GM12878 (cell line): ENCODE data around the gene CZIB. TPM values are rescaled to one million over a fixed set of nuclear protein-coding genes. Genes with fewer than 3 reads are reported as not detected.

ENCODE experiments used
- CEBPB ChIP-seq, 2 experiments: fragments of 150-350 bp in 1 of 2; IDR thresholded peaks; 2 replicates each; pipeline ENCODE4 v1.6.1; 2012 to 2014; ENCODE audit warnings: low read depth in 2 of 2, low read length in 2 of 2, borderline replicate concordance in 1 of 2, inconsistent platforms in 1 of 2
- CHD4 ChIP-seq: fragments of 200-600 bp; sonication (generic); IDR thresholded peaks from 2 replicates; pipeline ENCODE4 v1.6.1; 2016; ENCODE audit warnings: mild to moderate bottlenecking
- CREM ChIP-seq: IDR thresholded peaks from 2 replicates; pipeline ENCODE4 v1.6.1; 2014; ENCODE audit warnings: antibody characterized with exemption, low read depth
- FOS ChIP-seq: IDR thresholded peaks from 3 replicates; pipeline ENCODE4 v1.6.1; 2011; ENCODE audit warnings: borderline replicate concordance; ENCODE audit not compliant: insufficient read length; ENCODE audit errors: extremely low read depth
- HDGF ChIP-seq: fragments of 450-650 bp; IDR thresholded peaks from 2 replicates; pipeline ENCODE4 v1.6.1; 2016; ENCODE audit warnings: antibody characterized with exemption
- IKZF1 ChIP-seq: fragments of 450-650 bp; conservative IDR thresholded peaks from 2 replicates; pipeline ENCODE4 v1.6.1; 2017; ENCODE audit warnings: antibody characterized with exemption, mild to moderate bottlenecking
- MEF2A ChIP-seq: IDR thresholded peaks from 2 replicates; pipeline ENCODE4 v1.6.1; 2011; ENCODE audit warnings: low read depth, mild to moderate bottlenecking, low read length, moderate library complexity; ENCODE audit not compliant: insufficient read depth
- NR2F1 ChIP-seq: fragments of 450-650 bp; conservative IDR thresholded peaks from 2 replicates; pipeline ENCODE4 v1.6.1; 2017; ENCODE audit warnings: mild to moderate bottlenecking
- RAD51 ChIP-seq: fragments of 450-650 bp; IDR thresholded peaks from 2 replicates; pipeline ENCODE4 v1.6.1; 2016; ENCODE audit warnings: moderate library complexity, mild to moderate bottlenecking, inconsistent platforms
- REST ChIP-seq: IDR thresholded peaks from 2 replicates; pipeline ENCODE4 v1.6.1; 2012; ENCODE audit warnings: mild to moderate bottlenecking, low read depth, low read length
- SMAD5 ChIP-seq: IDR thresholded peaks from 2 replicates; pipeline ENCODE4 v1.6.1; 2016; ENCODE audit warnings: antibody characterized with exemption, low read depth
- ZSCAN29 ChIP-seq: fragments of 450-650 bp; IDR thresholded peaks from 2 replicates; pipeline ENCODE4 v1.6.1; 2017; ENCODE audit warnings: mild to moderate bottlenecking, moderate library complexity
- polyA plus RNA-seq, 11 experiments: library from polyadenylated mRNA; depleted of rRNA in 4 of 11; unstranded in 6 of 11; stranded (reverse) in 5 of 11; fragments of >200 nt; fragmentation: Nextera tagmentation in 4 of 11; fragmentation: Illumina TruSeq in 1 of 11; extraction: Ambion mirVana in 4 of 11; extraction: Trizol in 1 of 11; gene quantifications; 1 replicate in 1 of 11; 2 replicates in 10 of 11; pipeline versions ENCODE4 v1.2.1 to v1.2.3, GENCODE V29; 2011 to 2016; ENCODE audit warnings: inconsistent platforms in 2 of 11, missing spikeins in 2 of 11, low read depth in 1 of 11
- total RNA-seq, 4 experiments: library from RNA; depleted of rRNA in 3 of 4; stranded (reverse); fragments of >200 nt in 3 of 4; fragmentation: Illumina TruSeq in 1 of 4; extraction: Trizol in 1 of 4; gene quantifications; 2 replicates each; pipeline versions ENCODE4 v1.2.1 to v1.2.3, GENCODE V29; 2013 to 2021
- TF ChIP-seq, protein P1 (sequence below), 3 experiments: IDR thresholded peaks in 2 of 3; conservative IDR thresholded peaks in 1 of 3; 2 replicates each; pipeline ENCODE4 v1.5.1; 2011; ENCODE audit warnings: low read depth in 3 of 3, low read length in 3 of 3, mild to moderate bottlenecking in 3 of 3, control low read depth in 2 of 3, moderate library complexity in 2 of 3, inconsistent platforms in 1 of 3, mixed read lengths in 1 of 3; ENCODE audit not compliant: control insufficient read depth in 2 of 3, insufficient read depth in 1 of 3; ENCODE audit errors: extremely low read depth in 1 of 3
- TF ChIP-seq, protein P2 (sequence below): IDR thresholded peaks from 2 replicates; pipeline ENCODE4 v1.6.1; 2011; ENCODE audit warnings: low read depth, low read length, improper control_type of control experiment, borderline replicate concordance
- TF ChIP-seq, protein P3 (sequence below): fragments of 450-650 bp; IDR thresholded peaks from 2 replicates; pipeline ENCODE4 v1.6.1; 2016; ENCODE audit warnings: mild to moderate bottlenecking, moderate library complexity, borderline replicate concordance

Gene CZIB
- total and polyA plus RNA-seq, 10 of the 15 experiments (the other 5 are each of a cell fraction or from before 2014, with no cell fraction given): 36.1 to 68.3 (median 50.4) TPM

- TF ChIP-seq REST (0 out of 2 replicates have a peak, but pooled peaks have one; percentile 40), NR2F1 (peak; percentile 53), FOS (no peak), CHD4 (no peak), IKZF1 (peak; percentile 74), RAD51 (no peak), HDGF (no peak), ZSCAN29 (0 out of 2 replicates have a peak, but pooled peaks have one; percentile 36), MEF2A (no peak), CREM (0 out of 2 replicates have a peak, but pooled peaks have one; percentile 5), SMAD5 (0 out of 2 replicates have a peak, but pooled peaks have one; percentile 57), CEBPB (IDR thresholded peaks at IDR 0.05; ENCODE audit: borderline replicate concordance in 1 of 2, low read depth in 2 of 2, low read length in 2 of 2) (no peak)
- TF ChIP-seq, protein P1, sequence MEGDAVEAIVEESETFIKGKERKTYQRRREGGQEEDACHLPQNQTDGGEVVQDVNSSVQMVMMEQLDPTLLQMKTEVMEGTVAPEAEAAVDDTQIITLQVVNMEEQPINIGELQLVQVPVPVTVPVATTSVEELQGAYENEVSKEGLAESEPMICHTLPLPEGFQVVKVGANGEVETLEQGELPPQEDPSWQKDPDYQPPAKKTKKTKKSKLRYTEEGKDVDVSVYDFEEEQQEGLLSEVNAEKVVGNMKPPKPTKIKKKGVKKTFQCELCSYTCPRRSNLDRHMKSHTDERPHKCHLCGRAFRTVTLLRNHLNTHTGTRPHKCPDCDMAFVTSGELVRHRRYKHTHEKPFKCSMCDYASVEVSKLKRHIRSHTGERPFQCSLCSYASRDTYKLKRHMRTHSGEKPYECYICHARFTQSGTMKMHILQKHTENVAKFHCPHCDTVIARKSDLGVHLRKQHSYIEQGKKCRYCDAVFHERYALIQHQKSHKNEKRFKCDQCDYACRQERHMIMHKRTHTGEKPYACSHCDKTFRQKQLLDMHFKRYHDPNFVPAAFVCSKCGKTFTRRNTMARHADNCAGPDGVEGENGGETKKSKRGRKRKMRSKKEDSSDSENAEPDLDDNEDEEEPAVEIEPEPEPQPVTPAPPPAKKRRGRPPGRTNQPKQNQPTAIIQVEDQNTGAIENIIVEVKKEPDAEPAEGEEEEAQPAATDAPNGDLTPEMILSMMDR (IDR thresholded peaks at IDR 0.05 in 2 of 3, conservative IDR thresholded peaks at IDR 0.05 in 1 of 3; ENCODE audit: control insufficient read depth in 2 of 3, extremely low read depth in 1 of 3, insufficient read depth in 1 of 3, low read depth in 3 of 3, low read length in 3 of 3): no peak
- TF ChIP-seq, protein P2, sequence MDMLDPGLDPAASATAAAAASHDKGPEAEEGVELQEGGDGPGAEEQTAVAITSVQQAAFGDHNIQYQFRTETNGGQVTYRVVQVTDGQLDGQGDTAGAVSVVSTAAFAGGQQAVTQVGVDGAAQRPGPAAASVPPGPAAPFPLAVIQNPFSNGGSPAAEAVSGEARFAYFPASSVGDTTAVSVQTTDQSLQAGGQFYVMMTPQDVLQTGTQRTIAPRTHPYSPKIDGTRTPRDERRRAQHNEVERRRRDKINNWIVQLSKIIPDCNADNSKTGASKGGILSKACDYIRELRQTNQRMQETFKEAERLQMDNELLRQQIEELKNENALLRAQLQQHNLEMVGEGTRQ: no peak
- TF ChIP-seq, protein P3, sequence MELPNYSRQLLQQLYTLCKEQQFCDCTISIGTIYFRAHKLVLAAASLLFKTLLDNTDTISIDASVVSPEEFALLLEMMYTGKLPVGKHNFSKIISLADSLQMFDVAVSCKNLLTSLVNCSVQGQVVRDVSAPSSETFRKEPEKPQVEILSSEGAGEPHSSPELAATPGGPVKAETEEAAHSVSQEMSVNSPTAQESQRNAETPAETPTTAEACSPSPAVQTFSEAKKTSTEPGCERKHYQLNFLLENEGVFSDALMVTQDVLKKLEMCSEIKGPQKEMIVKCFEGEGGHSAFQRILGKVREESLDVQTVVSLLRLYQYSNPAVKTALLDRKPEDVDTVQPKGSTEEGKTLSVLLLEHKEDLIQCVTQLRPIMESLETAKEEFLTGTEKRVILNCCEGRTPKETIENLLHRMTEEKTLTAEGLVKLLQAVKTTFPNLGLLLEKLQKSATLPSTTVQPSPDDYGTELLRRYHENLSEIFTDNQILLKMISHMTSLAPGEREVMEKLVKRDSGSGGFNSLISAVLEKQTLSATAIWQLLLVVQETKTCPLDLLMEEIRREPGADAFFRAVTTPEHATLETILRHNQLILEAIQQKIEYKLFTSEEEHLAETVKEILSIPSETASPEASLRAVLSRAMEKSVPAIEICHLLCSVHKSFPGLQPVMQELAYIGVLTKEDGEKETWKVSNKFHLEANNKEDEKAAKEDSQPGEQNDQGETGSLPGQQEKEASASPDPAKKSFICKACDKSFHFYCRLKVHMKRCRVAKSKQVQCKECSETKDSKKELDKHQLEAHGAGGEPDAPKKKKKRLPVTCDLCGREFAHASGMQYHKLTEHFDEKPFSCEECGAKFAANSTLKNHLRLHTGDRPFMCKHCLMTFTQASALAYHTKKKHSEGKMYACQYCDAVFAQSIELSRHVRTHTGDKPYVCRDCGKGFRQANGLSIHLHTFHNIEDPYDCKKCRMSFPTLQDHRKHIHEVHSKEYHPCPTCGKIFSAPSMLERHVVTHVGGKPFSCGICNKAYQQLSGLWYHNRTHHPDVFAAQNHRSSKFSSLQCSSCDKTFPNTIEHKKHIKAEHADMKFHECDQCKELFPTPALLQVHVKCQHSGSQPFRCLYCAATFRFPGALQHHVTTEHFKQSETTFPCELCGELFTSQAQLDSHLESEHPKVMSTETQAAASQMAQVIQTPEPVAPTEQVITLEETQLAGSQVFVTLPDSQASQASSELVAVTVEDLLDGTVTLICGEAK: peak; percentile 68; the same call in 1 of the 2 replicates
These were observed 23.7 kb downstream of the CZIB start, which contains the start of gene CPT2 (continued) for GRCh38 chr1:53196485-53197290.
